Activated naive CD8-positive, alpha-beta T cell treated with anti-CD3 and anti-CD28 coated beads, Interleukin-2, amount 10 ng/mL, durations not matched to agents 7 days and 5 days (primary cell): ENCODE data around the gene C1orf159. TPM values are rescaled to one million over a fixed set of nuclear protein-coding genes. Genes with fewer than 3 reads are reported as not detected.

Experiments used
- ATAC-seq: fragments of 150-1000 bp; cut with Tn5 transposase; one replicate; pipeline ENCODE4 v1.10.0; 2021; ENCODE audit warnings: low read depth, moderate library complexity
- POLR2A ChIA-PET: fragments of 350-600 bp; sonication (Branson Sonifier 250); formaldehyde crosslinking; loops from one replicate; lab custom pipeline; 2021; ENCODE audit warnings: antibody characterized with exemption; lab: Charles Lee
- DNase-seq: peaks from one replicate; pipeline ENCODE4 v3.0.0; 2021
- H3K27ac Mint-ChIP-seq: one replicate; pipeline ENCODE4 v1.8.0; 2022; ENCODE audit warnings: mild to moderate bottlenecking, mixed read lengths
- H3K27me3 Mint-ChIP-seq: one replicate; pipeline ENCODE4 v1.8.0; 2022; ENCODE audit warnings: mild to moderate bottlenecking, moderate library complexity, mixed read lengths
- H3K36me3 Mint-ChIP-seq: one replicate; pipeline ENCODE4 v1.8.0; 2021; ENCODE audit warnings: mild to moderate bottlenecking, mixed read lengths
- H3K4me1 Mint-ChIP-seq: one replicate; pipeline ENCODE4 v1.8.0; 2021; ENCODE audit warnings: mixed read lengths
- H3K4me3 Mint-ChIP-seq: one replicate; pipeline ENCODE4 v1.8.0; 2022; ENCODE audit warnings: mild to moderate bottlenecking, moderate library complexity, mixed read lengths
- H3K9me3 Mint-ChIP-seq: one replicate; pipeline ENCODE4 v1.8.0; 2021; ENCODE audit warnings: mixed read lengths
- total RNA-seq, 2 experiments: library from RNA; stranded (reverse); gene quantifications; one replicate each; pipeline ENCODE4 v1.2.3, GENCODE V29; 2021

C1orf159 gene
- total RNA-seq, 2 experiments from 2014 or later, result 22.7 to 23.0 TPM

DNA sequence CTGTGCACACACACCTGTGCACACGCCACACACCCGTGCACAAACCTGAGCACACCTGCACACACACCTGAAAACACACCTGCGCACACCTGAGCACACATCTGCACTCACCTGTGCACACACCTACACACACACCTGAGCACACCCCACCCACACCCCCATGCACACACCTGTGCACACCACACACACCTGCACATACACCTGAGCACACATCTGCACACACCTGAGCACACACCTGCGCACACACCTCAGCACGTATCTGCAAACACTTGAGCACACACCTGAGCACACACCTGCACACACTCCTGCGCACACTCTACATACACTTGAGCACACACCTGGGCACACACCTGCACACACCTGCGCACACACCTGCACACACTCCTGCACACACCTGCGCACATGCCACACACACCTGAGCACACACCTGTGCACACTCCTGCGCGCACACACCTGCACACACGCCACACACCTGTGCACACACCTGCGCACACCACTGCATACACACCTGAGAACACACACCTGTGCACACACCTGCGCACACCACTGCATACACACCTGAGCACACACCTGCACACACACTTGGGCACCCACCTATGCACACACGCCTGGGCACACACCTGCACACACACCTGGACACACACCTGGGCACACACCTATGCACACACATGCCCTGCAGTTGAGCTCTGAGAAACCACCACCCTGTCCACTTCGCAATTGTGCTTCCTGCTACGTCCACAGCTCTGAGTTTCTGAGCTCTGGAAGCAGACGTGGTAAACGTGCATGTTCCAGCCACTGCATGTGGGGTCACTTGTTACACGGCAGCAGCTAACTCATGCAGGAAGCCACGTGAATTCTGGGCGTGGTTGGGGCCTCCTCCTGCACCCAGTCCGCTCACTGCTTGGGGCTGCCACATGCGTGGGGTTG is 8.0 kb upstream of the C1orf159 start:
- ATAC-seq, result no peak
- DNase-seq, result no peak
- H3K27me3 Mint-ChIP-seq, result no peaks in the 10 kb centered on the region
- H3K9me3 Mint-ChIP-seq, result no peaks in the 10 kb centered on the region
- H3K36me3 Mint-ChIP-seq, result no peaks in the 10 kb centered on the region
- peaks cover 5% of the 10 kb centered on the region for H3K4me1 Mint-ChIP-seq
- no peak overlapping the region for H3K4me3 Mint-ChIP-seq
- POLR2A ChIA-PET, result interaction anchor here (1.0 kb wide), 1 partner anchor 127 kb away, joined by 3 read pairs; no protein-coding TSS in a partner anchor
- H3K27ac Mint-ChIP-seq, result no peak overlapping the region

DNA sequence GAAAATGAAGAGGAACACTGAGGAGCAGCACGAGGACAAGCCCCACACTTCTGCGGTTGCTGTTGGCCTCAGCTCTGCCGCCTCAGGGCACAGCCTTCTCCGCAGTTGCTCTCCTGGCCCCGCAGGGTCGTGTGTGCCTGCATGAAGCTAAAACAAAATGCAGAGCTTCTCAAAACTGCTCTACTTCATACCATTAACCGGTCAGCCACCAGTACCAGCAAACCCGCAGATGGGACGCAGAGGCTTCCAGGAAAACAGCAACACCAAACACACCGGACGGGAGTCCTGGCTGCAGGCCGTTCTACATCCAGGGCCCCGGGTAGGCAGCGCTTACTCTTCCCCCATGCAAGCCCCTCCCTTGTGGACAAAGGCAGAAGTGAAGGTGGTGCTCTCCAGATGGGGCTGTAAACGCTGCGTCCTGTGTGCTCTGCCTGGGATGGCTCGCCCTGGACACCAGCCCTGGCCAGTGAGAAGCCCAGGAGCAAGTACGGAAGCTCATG is 7.1 kb upstream of the C1orf159 start:
- no peaks in the 10 kb centered on the region for H3K27me3 Mint-ChIP-seq
- no peaks in the 10 kb centered on the region for H3K9me3 Mint-ChIP-seq
- peaks cover 5% of the 10 kb centered on the region for H3K4me1 Mint-ChIP-seq
- POLR2A ChIA-PET, result interaction anchor here (0.6 to 1.9 kb wide), 8 partner anchors 14 to 182 kb away, joined by 3 to 16 read pairs (median 4); no protein-coding TSS in a partner anchor
- ATAC-seq, result no peak
- no peaks in the 10 kb centered on the region for H3K36me3 Mint-ChIP-seq
- no peak overlapping the region for H3K4me3 Mint-ChIP-seq
- no peak overlapping the region for H3K27ac Mint-ChIP-seq
- DNase-seq, result no peak

- peaks cover 5% of the 10 kb centered on the region for H3K4me1 Mint-ChIP-seq
- H3K4me3 Mint-ChIP-seq, result peak overlapping the region; percentile 25
- ATAC-seq (peak; percentile 92), DNase-seq (peak; percentile 93)
- no peak overlapping the region for H3K27ac Mint-ChIP-seq
- no peaks in the 10 kb centered on the region for H3K9me3 Mint-ChIP-seq
- POLR2A ChIA-PET, result interaction anchor here (0.6 to 1.9 kb wide), 8 partner anchors 14 to 183 kb away, joined by 3 to 16 read pairs (median 4); no protein-coding TSS in a partner anchor
- no peaks in the 10 kb centered on the region for H3K27me3 Mint-ChIP-seq
- H3K36me3 Mint-ChIP-seq, result no peaks in the 10 kb centered on the region
Measured at GRCh38 chr1:1122078-1122811, 6.4 kb upstream of the C1orf159 start.

GRCh38 chr1:1121611-1122077 is 5.8 kb upstream of the C1orf159 start:
- peak; percentile 19 for ATAC-seq
- POLR2A ChIA-PET, result interaction anchor here (1.0 to 1.9 kb wide), 5 partner anchors 15 to 184 kb away, joined by 3 to 16 read pairs (median 5); no protein-coding TSS in a partner anchor

GRCh38 chr1:1120866-1121591 is 5.1 kb upstream of the C1orf159 start:
- no peak for ATAC-seq
- H3K36me3 Mint-ChIP-seq, result no peaks in the 10 kb centered on the region
- H3K27ac Mint-ChIP-seq, result no peak overlapping the region

More at GRCh38 chr1:1121611-1122077, 5.8 kb upstream of the C1orf159 start:
- Mint-ChIP-seq H3K36me3 (no peaks in the 10 kb centered on the region), H3K9me3 (no peaks in the 10 kb centered on the region), H3K4me3 (no peak overlapping the region), H3K4me1 (peaks cover 5% of the 10 kb centered on the region), H3K27me3 (no peaks in the 10 kb centered on the region), H3K27ac (no peak overlapping the region)
- no peak for DNase-seq

DNA sequence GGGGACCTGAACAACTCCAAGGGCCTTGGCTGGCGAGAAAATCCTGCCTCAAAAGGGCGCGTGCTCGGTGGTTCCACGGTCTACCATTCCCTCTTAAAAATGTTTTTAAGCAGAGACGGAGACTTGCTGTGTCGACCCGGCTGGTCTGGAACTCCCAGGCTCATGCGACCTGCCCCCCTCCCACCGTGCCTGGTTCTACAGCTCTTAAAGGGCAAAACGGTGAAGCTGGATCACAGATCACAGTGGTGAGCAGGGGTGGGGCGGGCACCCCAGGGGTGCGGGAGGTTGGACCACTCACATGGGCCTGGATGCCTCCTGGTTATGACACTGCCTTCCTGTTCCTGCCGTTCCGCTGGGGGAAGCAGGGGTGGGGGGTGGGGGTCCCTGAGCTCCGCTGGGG is 4.2 kb upstream of the C1orf159 start:
- H3K27ac Mint-ChIP-seq, result no peak overlapping the region
- peaks cover 6% of the 10 kb centered on the region for H3K4me1 Mint-ChIP-seq
- DNase-seq, result peak; percentile 28
- no peaks in the 10 kb centered on the region for H3K9me3 Mint-ChIP-seq
- H3K36me3 Mint-ChIP-seq, result peaks cover under 1% of the 10 kb centered on the region
- H3K27me3 Mint-ChIP-seq, result no peaks in the 10 kb centered on the region
- H3K4me3 Mint-ChIP-seq, result no peak overlapping the region
- ATAC-seq, result no peak
- POLR2A ChIA-PET, result no interaction called here

More at GRCh38 chr1:1120866-1121591, 5.1 kb upstream of the C1orf159 start:
- POLR2A ChIA-PET, result interaction anchor here (0.6 to 1.9 kb wide), 3 partner anchors 130 to 171 kb away, joined by 4 to 16 read pairs (median 5); no protein-coding TSS in a partner anchor
- DNase-seq, result no peak
- Mint-ChIP-seq H3K9me3 (no peaks in the 10 kb centered on the region), H3K4me3 (no peak overlapping the region), H3K27me3 (no peaks in the 10 kb centered on the region), H3K4me1 (peaks cover 5% of the 10 kb centered on the region)

- ATAC-seq (no peak), DNase-seq (peak; percentile 27)
- Mint-ChIP-seq H3K27ac (no peak overlapping the region), H3K9me3 (no peaks in the 10 kb centered on the region), H3K27me3 (no peaks in the 10 kb centered on the region), H3K36me3 (peaks cover 3% of the 10 kb centered on the region), H3K4me1 (peaks cover 12% of the 10 kb centered on the region), H3K4me3 (no peak overlapping the region)
- POLR2A ChIA-PET, result no interaction called here
Measured at GRCh38 chr1:1119272-1119890, 3.5 kb upstream of the C1orf159 start.

DNA sequence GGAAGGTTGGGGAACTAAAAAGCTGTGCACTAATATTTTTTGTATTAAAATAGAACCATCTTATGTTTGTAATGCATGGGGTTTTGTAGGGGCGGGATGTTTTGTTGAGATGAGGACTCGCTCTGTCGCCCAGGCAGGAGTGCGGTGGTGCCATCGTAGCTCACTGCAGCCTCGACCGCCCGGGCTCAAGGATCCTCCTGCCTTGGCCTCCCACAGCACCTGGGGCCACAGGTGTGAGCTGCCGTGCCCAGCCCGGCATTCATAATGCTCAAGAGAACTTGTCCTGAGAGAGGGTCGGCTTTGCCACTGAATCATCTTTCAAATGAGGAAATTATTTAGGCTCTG is 3.0 kb upstream of the C1orf159 start:
- peaks cover 3% of the 10 kb centered on the region for H3K36me3 Mint-ChIP-seq
- ATAC-seq (no peak), DNase-seq (peak; percentile 21)
- no peaks in the 10 kb centered on the region for H3K9me3 Mint-ChIP-seq
- H3K4me1 Mint-ChIP-seq, result peaks cover 11% of the 10 kb centered on the region
- no peak overlapping the region for H3K27ac Mint-ChIP-seq
- POLR2A ChIA-PET, result no interaction called here
- no peak overlapping the region for H3K4me3 Mint-ChIP-seq
- no peaks in the 10 kb centered on the region for H3K27me3 Mint-ChIP-seq

GRCh38 chr1:1118011-1118875 is 2.4 kb upstream of the C1orf159 start:
- no peak for ATAC-seq
- H3K9me3 Mint-ChIP-seq, result peaks cover 2% of the 10 kb centered on the region
- DNase-seq, result peak; percentile 31
- H3K4me1 Mint-ChIP-seq, result peaks cover 7% of the 10 kb centered on the region
- no peak overlapping the region for H3K4me3 Mint-ChIP-seq
- POLR2A ChIA-PET, result no interaction called here
- no peak overlapping the region for H3K27ac Mint-ChIP-seq
- no peaks in the 10 kb centered on the region for H3K27me3 Mint-ChIP-seq
- peaks cover 8% of the 10 kb centered on the region for H3K36me3 Mint-ChIP-seq

- DNase-seq, result peak; percentile 34
- H3K9me3 Mint-ChIP-seq, result peaks cover 5% of the 10 kb centered on the region
- H3K4me1 Mint-ChIP-seq, result peaks cover 7% of the 10 kb centered on the region
- H3K4me3 Mint-ChIP-seq, result no peak overlapping the region
- H3K36me3 Mint-ChIP-seq, result peaks cover 15% of the 10 kb centered on the region
- POLR2A ChIA-PET, result interaction anchor here (2.0 kb wide), 1 partner anchor 114 kb away, joined by 8 read pairs; the partner anchor contains the start of genes B3GALT6 and SDF4
- H3K27ac Mint-ChIP-seq, result no peak overlapping the region
- ATAC-seq, result no peak
- H3K27me3 Mint-ChIP-seq, result no peaks in the 10 kb centered on the region
Measured at GRCh38 chr1:1117469-1117831, 1.6 kb upstream of the C1orf159 start.

DNA sequence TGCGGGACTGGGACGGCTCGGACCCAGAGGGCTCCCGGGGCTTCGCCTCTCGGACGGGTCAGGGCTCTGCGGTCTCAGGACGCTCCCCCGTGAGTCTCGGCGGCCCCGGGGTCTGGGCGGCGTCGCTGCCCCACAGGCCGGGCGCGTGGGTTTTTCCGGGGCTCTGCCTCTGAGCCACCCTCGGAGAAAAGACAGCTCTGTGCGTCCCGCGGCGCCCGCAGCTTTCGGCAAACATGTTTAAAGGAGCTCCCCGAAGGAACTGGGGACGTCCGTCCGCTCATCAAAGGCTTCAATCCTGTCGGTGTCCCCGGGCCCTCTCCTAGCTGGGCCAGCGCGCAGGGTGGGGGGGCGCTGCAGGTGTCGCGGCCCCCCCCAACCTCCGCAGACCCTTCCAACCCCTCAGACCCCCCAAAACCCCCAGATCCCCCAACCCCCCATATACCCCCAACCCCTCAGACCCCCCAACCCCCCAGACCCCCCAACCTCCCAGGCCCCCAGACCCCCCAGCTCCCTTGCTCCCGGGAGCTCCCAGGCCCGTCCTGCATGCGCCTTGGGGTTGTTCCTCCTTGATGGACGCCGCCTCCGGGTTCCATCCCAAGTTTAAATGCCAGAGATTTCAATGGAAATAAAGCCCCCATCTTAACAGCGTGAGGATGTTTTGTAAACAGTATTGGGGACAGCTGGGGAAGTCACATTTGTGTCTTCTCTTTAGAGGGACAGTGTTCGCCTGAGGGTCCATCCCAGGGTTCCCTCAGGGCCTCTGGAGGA is 996 bp upstream of the C1orf159 start:
- ATAC-seq (peak; percentile 0), DNase-seq (peak; percentile 69)
- Mint-ChIP-seq H3K36me3 (peaks cover 20% of the 10 kb centered on the region), H3K4me3 (peak overlapping the region; percentile 40), H3K4me1 (peaks cover 7% of the 10 kb centered on the region), H3K27ac (no peak overlapping the region), H3K27me3 (no peaks in the 10 kb centered on the region), H3K9me3 (peaks cover 9% of the 10 kb centered on the region)
- POLR2A ChIA-PET, result interaction anchor here (0.8 to 2.0 kb wide), 4 partner anchors 13 to 188 kb away, joined by 3 to 8 read pairs (median 3); partner anchors contain the start of genes B3GALT6 and SDF4
